Stimulated activated CD4-positive, alpha-beta T cell treated with anti-CD3 and anti-CD28 coated beads, Interleukin-4, amount 100 ng/mL, for 1 hour (primary cell): ENCODE data around the gene PIK3IP1.
A peak's percentile ranks its signal among the peaks of the same experiment; 100 is the strongest.
"Not testable (repeated sequence)": the region's sequence is repeated elsewhere in the genome, so short reads cannot be mapped to it uniquely, and the experiment has no call there.

Experiments used
- DNase-seq: peaks from one replicate; pipeline ENCODE4 v3.0.0-alpha.2; 2020

PIK3IP1 gene

DNA sequence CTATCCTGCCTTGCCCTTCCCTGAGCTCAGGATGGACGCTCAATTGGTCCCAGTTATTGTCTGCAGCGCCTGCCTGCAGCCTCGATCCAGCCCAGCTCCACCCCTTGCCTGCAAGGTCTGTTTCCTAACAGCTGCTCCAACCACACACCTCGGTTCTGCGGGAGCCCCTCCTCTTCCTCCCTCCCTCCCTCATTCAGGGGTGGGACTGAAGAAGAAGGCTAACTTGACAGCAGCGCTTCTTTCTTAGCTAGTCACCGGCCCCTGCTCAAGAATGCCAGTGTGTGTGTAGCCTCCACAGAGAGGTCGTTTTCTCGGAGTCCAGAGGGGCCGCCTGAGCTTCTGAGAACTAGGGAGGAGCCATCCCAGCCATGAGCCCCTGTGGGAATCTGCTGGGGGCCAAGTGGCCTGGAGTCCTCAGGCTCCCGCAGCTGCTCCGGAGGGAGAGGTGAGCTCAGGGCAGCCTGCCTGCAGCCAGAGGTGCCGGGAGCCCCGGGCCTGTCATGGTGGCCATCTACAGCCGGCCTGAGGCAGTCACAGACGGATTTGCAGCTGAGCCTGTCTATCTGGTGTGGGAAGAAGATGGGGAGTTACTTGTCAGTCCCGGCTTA lies 44.0 kb downstream of the PIK3IP1 start:
- DNase-seq: peak; percentile 66

DNA sequence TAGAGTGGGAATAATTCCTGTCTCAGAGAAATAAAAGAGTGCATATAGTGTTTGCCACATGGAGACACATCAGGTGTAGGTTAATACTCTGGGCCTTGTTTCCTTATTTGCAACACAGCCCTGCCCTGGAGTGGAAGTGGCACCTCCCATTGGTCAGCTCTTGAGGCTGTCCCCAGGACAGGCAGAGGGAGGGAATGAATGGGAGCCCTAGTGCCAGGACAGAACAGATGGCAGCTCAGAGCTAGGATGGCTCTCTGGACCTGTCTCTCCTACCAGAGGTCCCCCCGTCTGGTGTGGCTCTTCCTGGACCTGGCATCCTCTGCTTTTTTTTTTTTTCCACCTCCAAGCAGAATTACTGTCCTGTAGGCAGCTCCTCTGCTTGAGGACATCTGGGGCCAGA lies 44.6 kb downstream of the PIK3IP1 start:
- no peak for DNase-seq

DNA sequence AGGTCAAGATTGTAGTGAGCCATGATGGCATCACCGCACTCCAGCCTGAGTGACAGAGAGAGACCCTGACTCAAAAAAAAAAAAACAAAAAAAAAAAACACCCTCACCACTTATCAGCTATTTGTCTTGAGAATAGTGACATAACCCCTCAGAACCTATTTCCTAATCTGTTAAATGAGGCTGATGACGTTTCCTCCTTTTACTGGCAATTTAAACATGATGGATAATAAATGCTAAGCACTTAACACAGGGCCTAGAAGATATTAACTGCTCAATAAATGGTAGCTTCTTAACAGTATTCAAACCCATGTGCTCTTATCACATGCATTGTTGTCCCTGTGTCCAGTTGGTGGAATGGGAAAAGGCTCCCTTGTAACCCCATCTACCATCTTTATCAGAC lies 45.6 kb downstream of the PIK3IP1 start:
- no peak for DNase-seq

DNA sequence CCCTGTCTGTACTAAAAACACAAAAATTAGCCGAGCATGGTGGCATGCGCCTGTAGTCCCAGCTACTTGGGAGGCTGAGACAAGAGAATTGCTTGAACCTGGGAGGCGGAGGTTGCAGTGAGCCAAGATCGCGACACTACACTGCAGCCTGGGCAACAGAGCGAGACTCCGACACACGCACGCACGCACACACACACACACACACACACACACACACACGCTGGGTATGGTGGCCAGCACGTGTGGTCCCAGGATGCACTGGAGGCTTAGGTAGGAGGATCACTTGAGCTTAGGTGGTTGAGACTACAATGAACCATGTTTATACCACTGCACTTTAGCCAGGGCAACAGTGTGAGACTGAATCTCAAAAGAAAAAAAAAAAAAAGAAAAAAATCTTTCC lies 46.3 kb downstream of the PIK3IP1 start:
- DNase-seq: not testable (repeated sequence)

DNA sequence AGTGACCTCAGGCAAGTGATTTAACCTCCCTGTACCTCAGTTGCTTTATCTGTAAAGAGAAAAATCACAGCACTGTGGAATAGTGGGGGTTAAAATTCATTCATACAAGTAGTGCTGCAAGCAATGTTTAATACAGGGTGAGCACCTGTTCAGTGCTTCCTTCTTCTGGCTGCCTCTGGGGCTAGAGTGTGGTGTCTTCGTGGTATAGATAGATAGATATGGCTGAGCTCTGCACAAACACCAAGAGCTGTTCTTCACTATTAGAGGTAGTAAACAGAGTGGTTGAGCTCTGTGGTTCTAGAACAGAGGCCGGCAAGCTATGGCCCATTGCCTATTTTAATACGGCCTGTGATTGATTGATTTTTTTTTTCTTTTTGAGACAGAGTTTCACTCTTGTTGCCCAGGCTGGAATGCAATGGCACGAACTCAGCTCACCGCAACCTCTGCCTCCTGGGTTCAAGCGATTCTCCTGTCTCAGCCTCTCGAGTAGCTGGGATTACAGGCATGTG lies 47.3 kb downstream of the PIK3IP1 start:
- no peak for DNase-seq

DNA sequence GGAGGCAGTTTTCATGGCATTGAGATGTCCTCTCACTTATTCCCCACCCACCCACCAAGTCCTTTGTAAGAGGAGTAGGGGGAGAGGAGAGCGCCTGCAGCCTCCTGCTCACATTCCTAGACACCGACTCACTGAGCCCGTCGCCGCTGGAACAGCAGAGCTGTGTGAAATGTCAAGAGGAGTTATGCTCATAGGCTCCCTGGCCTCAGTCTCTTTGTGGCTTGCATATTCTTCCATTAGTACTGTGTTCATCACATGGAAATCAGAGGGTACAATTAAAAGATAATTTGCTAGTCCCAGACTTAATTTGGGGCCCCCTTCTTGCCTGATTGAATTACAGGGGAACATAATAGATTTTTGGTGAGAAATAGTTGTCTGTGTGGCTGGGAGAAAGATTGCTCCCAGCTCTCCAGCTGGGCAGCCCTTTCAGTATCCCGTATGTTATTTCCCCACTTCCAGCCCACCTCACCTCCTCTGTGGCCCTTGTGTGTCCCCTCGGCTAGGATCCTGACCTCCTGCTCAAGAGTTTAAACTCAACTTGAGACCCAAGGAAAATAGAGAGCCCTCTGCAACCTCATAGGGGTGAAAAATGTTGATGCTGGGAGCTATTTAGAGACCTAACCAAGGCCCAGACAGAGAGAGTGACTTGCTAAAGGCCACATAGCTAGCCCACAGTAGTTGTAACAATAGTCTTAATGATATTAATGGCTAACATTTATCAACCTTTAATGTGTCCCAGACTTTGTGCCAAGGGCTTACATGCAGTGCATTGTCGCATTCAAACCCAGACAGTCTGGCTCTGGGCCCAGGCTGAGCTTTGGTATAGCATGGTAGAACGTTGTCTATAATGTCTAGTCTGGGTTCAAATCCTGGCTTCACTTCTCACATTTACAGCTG lies 48.0 kb downstream of the PIK3IP1 start:
- no peak for DNase-seq

DNA sequence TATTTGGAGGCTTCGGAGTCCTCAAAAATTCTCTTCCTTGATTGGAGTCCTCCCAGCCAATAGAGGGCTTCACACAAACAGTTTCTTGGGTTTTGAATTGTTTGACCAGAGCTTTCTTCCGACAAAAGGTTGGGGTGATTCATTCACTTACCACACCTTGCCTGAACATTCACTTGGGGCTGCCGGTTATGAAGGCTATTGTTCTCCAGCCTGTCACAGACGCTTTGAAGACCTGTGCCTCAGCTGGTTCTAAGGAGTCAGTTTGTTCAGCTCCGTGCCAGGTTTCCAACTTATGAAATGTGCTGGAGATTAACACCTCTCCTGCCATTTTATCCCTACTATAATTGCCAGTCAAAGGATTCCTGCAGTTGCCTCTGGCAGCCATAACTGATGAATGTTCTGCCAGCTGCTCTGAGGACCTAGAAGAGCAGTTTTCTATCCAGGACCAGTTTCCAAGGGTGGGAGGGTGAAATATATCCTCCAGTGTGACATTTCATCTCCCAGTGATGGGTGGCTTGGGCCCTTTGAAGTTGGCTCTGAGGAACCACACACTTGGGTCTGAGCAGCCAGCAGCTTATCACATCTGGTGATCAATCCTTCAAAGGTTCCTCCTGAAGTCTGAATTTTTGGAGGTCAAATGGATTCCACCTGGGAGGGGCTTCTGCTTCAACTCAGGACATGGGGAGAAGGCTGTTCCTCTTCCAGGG lies 48.8 kb downstream of the PIK3IP1 start:
- no peak for DNase-seq

DNA sequence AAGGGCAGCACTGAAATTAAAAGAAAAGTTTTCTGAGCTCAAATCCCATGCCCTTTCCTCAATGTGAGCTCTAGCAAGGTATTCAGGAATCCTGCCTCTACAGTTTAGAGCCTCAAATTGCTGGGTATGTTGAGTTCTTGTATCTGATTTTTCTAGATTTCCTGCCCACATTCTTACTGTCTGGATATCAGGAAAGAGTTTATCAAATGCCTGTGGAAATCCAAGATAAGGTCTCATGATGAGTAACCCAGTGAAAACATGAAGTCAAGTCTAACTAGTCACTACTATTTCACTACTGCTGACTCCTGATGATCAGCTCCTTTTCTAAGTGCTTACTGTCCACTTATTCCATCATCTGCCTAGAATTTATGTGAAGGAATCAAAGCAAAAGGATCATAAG lies 50.4 kb downstream of the PIK3IP1 start:
- DNase-seq: no peak

DNA sequence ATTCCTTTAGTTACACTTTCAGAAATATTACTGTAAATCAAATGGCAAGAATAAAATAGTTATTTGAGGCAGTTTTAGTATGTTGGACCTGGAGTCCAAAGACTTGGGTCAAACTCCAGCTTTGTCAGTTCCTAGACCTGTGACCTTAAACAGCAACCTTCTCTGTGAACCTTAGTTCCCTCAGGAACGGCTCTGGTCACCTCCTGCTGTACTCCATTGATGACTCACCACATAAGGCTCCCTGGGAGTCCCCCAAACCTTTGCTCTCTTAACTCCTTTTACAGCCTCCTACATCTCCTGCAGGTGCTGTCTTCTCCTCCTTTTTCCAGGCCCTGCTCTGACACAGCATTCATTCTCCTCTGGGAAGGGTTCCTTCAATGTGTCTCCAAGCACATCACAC lies 51.1 kb downstream of the PIK3IP1 start:
- DNase-seq: no peak

DNA sequence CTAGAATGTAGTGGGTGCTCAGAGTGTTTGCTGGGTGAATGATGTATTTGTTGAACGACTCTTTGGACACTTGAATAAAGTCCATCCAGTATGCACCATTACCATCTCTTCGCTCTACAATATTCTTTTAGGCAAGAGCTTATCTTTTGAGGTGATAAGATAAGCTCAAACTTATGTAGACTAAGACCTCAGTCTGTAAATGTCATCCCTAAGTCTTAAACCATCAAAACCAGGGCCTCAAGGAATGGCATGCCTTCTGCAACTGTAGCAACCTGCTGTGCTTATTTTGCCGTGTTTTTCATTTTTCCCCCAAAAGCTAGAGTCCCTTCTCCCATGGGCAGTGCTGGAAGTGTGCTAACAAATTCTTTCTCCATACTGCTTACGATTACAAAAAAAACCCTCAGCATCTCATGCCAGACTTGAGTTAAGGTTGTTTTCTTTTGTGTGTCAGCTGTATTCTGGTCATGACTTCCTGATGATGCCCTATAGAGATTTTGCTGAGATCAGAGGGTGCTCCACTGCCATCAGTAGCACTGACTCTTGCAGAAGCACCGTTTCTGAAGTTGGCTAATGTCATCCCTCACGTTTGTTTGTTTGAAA lies 52.4 kb downstream of the PIK3IP1 start:
- no peak for DNase-seq

DNA sequence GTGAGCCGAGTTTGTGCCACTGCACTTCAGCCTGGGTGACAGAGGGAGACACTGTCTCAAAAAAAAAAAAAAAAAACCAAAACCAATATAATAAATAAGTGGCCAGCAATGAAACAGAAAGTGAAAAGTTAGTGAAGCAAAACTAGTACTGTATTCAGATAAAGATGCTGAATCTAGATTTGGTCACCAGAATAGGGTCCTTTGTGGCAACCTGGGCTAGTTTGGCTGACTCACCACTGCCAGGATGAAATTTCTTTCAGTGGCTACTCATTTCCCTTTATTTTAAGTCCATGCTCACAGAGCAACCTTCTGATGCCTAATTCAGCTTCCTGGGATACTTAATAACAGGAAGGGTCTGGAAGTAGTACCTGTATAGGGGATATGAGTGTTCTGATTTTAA lies 54.2 kb downstream of the PIK3IP1 start:
- DNase-seq: no peak

DNA sequence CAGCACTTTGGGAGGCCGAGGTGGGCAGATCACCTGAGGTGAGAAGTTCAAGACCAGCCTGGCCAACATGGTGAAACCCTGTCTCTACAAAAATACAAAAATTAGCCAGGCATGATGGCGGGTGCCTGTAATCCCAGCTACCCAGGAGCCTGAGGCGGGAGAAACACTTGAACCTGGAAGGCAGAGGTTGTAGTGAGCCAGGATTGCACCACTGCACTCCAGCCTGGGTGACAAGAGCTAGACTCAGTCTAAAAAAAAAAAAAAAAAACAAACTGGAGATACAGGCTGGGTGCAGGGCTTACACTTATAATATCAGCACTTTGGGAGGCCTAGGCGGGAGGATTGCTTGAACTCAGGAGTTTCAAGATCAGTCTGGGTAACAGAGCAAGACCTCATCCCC lies 56.2 kb downstream of the PIK3IP1 start:
- DNase-seq: not testable (repeated sequence)

DNA sequence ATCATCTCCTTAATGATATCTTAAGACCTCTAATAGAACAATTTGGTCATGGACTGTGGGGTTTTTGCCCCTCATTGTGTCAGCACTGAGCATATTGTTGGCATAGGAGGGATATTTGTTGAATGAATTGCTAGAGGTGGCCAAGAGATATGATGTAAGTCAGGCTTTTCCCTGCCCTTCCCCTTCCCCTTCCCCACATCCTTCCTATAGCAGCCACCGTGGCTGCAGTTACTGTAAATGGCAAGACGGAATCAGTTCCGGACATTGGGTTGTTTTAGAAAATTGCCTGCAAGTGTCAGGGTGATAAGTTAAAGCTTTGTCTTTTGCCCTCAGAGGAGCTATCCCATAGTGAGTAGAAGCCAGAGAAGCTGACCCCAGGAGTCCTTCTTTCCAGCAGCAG lies 57.2 kb downstream of the PIK3IP1 start:
- DNase-seq: no peak

DNA sequence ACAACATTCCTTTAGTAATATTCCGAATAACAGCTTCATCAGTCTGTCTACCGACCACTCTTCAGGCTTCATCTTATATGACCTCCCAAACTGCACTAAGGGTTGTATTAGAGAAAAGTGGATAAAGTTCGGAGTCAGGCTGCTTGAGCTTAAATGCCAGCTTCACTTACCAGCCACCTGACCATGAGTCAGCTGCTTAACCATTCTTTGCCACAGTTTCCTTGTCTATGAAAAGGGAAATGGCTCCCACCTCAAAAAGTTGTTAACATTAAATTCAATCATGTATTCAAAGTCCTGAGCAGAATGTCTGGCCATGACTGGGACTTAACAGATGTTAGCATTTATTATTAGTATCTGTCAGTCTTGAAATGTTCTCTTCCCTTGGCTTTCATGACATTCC lies 59.3 kb downstream of the PIK3IP1 start:
- no peak for DNase-seq
